Astrocyte of the hippocampus (primary cell): ENCODE measurements around the gene NPIPA7.
"Not testable (repeated sequence)": the region's sequence is repeated elsewhere in the genome, so short reads cannot be mapped to it uniquely, and the experiment has no call there.

ENCODE experiments used
- DNase-seq: peaks from one replicate; pipeline ENCODE4 v3.0.0; 2011; ENCODE audit warnings: low read depth, low spot score

Gene NPIPA7

DNA sequence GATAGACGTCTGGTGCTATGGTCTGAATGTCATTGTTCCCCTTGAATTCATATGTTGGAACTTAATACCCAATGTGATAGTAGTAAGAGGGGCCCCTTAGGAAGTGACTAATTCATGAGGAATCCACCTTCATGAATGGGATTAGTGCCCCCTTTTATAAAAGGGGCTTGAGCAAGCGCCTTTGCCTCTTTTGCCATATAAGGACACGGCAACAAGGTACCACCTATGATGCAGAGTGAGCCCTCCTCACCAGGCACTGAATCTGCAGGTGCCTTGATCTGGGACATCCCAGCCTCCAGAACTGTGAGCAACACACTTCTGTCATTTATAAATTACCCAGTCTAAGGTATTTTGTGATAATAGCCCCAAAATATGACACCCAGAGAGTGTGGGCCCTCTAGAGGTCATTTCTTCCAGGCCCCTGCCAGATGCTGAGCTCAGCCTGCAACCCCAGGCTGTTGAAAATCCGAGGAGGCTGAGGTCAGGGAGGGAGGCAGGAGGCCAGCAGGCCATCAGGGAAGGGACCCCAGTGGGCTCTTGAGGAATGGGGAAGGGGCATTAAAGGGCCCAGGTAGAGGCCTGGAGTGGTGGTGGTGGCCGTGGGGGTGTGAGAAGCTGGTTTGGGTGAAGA, 39.1 kb downstream of the NPIPA7 start:
- DNase-seq, result not testable (repeated sequence)

DNA sequence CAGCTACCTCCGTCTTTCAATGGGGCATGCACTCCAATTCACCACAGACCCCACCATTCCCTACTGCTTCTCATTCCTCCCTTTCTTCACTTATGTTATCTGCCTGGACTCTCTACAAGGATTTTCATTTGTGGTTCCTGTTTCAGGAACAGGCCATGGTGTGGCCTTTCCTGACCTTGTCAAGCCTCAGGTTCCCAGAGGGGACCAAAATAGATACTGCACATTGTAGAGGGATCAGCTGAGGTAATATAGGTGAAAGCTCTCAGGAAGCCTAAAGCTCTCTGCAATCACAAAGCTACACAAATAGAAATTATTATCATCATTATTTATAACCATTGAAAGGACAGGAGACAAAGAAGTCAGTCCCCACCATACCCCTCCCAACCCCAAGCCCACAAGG, 41.6 kb downstream of the NPIPA7 start:
- not testable (repeated sequence) for DNase-seq

DNA sequence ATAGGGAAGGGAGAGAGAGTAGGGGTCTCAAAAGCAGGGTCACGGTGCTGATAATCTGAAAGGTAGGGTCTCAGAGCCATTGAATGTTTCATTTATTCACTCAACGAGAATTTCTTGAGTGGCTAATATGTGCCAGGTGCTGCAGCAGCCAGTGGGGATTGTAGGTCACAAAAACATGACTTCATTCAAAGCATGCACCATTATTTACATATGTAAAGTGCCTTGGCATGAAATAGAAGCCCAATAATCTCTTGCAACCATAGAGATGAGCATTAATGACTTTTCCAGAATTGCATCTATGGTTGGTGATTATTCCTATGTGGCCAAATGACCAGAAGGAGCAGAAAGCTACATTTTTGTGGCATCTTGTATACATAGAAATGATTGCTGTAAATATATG, 46.2 kb downstream of the NPIPA7 start:
- not testable (repeated sequence) for DNase-seq

DNA sequence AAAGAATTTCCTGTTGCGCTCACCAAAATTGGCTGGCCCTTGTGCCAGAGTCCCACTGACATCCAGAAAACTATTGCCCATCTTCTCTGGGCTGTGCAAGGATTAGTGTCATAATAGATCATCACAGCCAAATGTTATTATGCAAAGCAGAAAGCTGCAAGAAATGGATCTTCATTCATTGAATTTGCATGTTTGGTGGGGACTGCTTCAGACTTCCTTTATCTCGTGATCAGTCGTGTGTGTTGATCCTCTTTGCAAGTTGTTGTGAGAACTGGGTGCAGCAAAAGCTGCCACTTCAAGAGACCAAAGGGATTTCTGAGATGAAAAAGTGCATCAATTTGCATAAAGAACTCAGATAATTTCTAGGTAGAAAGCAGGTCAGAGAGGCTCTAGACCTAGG, 52.2 kb downstream of the NPIPA7 start:
- DNase-seq, result not testable (repeated sequence)

DNA sequence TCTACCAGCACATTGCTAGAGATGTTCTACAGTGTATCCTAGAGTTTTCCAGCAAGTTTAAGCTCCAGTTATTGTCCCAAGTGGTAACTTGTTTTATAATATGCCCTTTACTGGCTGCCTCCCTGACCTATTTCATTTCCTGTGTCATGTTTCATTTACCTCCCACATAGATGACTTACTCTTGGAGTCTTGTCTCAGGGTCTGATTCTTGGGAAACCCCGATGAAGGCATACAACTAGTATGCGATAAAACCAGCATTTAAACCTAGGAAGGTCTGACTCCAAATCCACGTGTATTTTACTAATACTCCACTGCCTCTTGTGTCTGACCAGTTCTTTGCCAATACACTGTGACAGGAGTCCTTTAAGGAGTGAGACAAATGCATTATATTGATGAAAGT, 55.8 kb downstream of the NPIPA7 start:
- not testable (repeated sequence) for DNase-seq

DNA sequence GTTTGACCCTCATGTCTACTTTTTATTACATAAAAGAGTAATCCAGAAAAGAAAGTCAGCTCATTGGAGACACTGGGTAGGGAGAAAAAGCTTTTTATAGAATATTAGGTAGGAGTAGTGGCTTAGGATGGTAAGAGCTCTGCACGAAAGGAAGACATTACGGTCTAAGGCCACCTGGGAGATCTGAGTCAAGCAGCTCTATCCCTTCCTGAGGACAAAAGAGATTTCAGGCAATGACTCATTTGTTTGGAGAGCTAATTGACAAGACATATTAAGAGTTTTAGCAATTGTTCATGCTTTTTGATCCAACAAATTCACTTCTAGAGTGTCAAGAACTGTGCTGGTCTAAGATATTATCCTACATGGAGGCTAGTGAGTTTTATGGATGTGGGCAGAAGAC, 62.5 kb downstream of the NPIPA7 start:
- not testable (repeated sequence) for DNase-seq
